Vagina (tissue), 2 donors: Measurements from ENCODE around the gene PLEKHA3. TPM values are rescaled to one million over a fixed set of nuclear protein-coding genes. Genes with fewer than 3 reads are reported as not detected.

ENCODE experiments used
- DNase-seq, 2 donors: peaks; one replicate each; pipeline ENCODE4 v3.0.0-alpha.2; 2017; ENCODE audit errors: extremely low spot score in 2 of 2
- H3K27ac ChIP-seq: fragments of 200-600 bp; sonication (generic); one replicate; pipeline ENCODE4 v1.5.1; 2019
- H3K27me3 ChIP-seq: fragments of 200-600 bp; sonication (generic); one replicate; pipeline ENCODE4 v1.5.1; 2019
- H3K36me3 ChIP-seq, 2 donors: fragments of 200-600 bp; sonication (generic); one replicate each; pipeline ENCODE4 v1.5.1; 2017 to 2019
- H3K4me1 ChIP-seq: fragments of 200-600 bp; sonication (generic); one replicate; pipeline ENCODE4 v1.5.1; 2019
- H3K4me3 ChIP-seq, 2 donors: fragments of 200-600 bp; sonication (generic); 1 replicate in 1 of 2; 2 replicates in 1 of 2; pipeline ENCODE4 v1.5.1; 2016 to 2019
- H3K9me3 ChIP-seq: fragments of 200-600 bp; sonication (generic); one replicate; pipeline ENCODE4 v1.5.1; 2019
- CTCF ChIP-seq, 3 experiments: fragments of 450-650 bp in 2 of 3; fragments of 200-600 bp in 1 of 3; sonication (generic) in 1 of 3; IDR thresholded peaks; one replicate each; pipeline ENCODE4 v1.5.1; 2017 to 2019; ENCODE audit warnings: antibody characterized with exemption in 3 of 3, mild to moderate bottlenecking in 2 of 3, moderate library complexity in 2 of 3
- POLR2A ChIP-seq, 2 donors: fragments of 450-650 bp; IDR thresholded peaks; one replicate each; pipeline ENCODE4 v1.6.1; 2017; ENCODE audit warnings: antibody characterized with exemption in 2 of 2, mild to moderate bottlenecking in 2 of 2, moderate library complexity in 2 of 2
- POLR2AphosphoS5 ChIP-seq, 2 donors: sonication (generic); formaldehyde crosslinking; IDR thresholded peaks; one replicate each; pipeline ENCODE4 v1.9.0; 2017; ENCODE audit warnings: antibody characterized with exemption in 2 of 2, mild to moderate bottlenecking in 2 of 2, low read depth in 1 of 2; ENCODE audit not compliant: insufficient read depth in 1 of 2
- intact Hi-C: fragments of 100-400 bp; cut with DNase I; formaldehyde crosslinking; loops from one replicate; pipeline ENCODE4 v1.15.1; 2023
- total RNA-seq: library from RNA; depleted of rRNA; stranded (reverse); fragments of >200 nt; gene quantifications from one replicate; pipeline ENCODE4 v1.2.3, GENCODE V29; 2016

PLEKHA3 gene
- total RNA-seq, 1 donor from 2014 or later = 5.9 TPM

- no peak overlapping the region for H3K4me3 ChIP-seq
- H3K9me3 ChIP-seq = no peaks in the 10 kb centered on the region
- H3K27ac ChIP-seq = no peak overlapping the region
- intact Hi-C loops = no loop called here
- no peaks in the 10 kb centered on the region for H3K27me3 ChIP-seq
- no peak for DNase-seq
- TF ChIP-seq POLR2A (IDR thresholded peaks at IDR 0.05) (no peak), POLR2AphosphoS5 (IDR thresholded peaks at IDR 0.05; ENCODE audit: insufficient read depth in 1 of 2, low read depth in 1 of 2) (no peak), CTCF (IDR thresholded peaks at IDR 0.05) (no peak)
- peaks cover 0 to 4% of the 10 kb centered on the region in 2 donors for H3K36me3 ChIP-seq
- H3K4me1 ChIP-seq = peaks cover 56% of the 10 kb centered on the region
Observed at GRCh38 chr2:178485356-178485755, 5.1 kb downstream of the PLEKHA3 start.

GRCh38 chr2:178491612-178492011 is 11.4 kb downstream of the PLEKHA3 start:
- H3K9me3 ChIP-seq = no peaks in the 10 kb centered on the region
- intact Hi-C loops = no loop called here

GRCh38 chr2:178496049-178496448 is 15.8 kb downstream of the PLEKHA3 start:
- no peaks in the 10 kb centered on the region for H3K9me3 ChIP-seq
- no peak overlapping the region for H3K27ac ChIP-seq
- no peaks in the 10 kb centered on the region for H3K27me3 ChIP-seq
- no peak for TF ChIP-seq CTCF (IDR thresholded peaks at IDR 0.05)
- no peak for TF ChIP-seq POLR2AphosphoS5 (IDR thresholded peaks at IDR 0.05; ENCODE audit: insufficient read depth in 1 of 2, low read depth in 1 of 2)
- no peak for TF ChIP-seq POLR2A (IDR thresholded peaks at IDR 0.05)
- intact Hi-C loops = no loop called here
- H3K4me1 ChIP-seq = no peaks in the 10 kb centered on the region
- peaks cover 0 to 76% of the 10 kb centered on the region in 2 donors for H3K36me3 ChIP-seq
- DNase-seq = no peak
- H3K4me3 ChIP-seq = no peak overlapping the region

More at GRCh38 chr2:178491612-178492011, 11.4 kb downstream of the PLEKHA3 start:
- DNase-seq = no peak
- peaks cover 0 to 50% of the 10 kb centered on the region in 2 donors for H3K36me3 ChIP-seq
- peaks cover 5% of the 10 kb centered on the region for H3K4me1 ChIP-seq
- TF ChIP-seq POLR2A (IDR thresholded peaks at IDR 0.05) (no peak), POLR2AphosphoS5 (IDR thresholded peaks at IDR 0.05; ENCODE audit: insufficient read depth in 1 of 2, low read depth in 1 of 2) (no peak), CTCF (IDR thresholded peaks at IDR 0.05) (no peak)
- H3K27me3 ChIP-seq = no peaks in the 10 kb centered on the region
- H3K27ac ChIP-seq = no peak overlapping the region
- no peak overlapping the region for H3K4me3 ChIP-seq

- DNase-seq = no peak
Observed at GRCh38 chr2:178498137-178498536, 17.9 kb downstream of the PLEKHA3 start.

More at GRCh38 chr2:178498137-178498536, 17.9 kb downstream of the PLEKHA3 start:
- no peaks in the 10 kb centered on the region for H3K27me3 ChIP-seq
- no peak overlapping the region for H3K27ac ChIP-seq
- no peaks in the 10 kb centered on the region for H3K4me1 ChIP-seq
- intact Hi-C loops = no loop called here
- H3K9me3 ChIP-seq = no peaks in the 10 kb centered on the region
- no peak for TF ChIP-seq POLR2A (IDR thresholded peaks at IDR 0.05)
- TF ChIP-seq CTCF (IDR thresholded peaks at IDR 0.05) = no peak
- TF ChIP-seq POLR2AphosphoS5 (IDR thresholded peaks at IDR 0.05; ENCODE audit: insufficient read depth in 1 of 2, low read depth in 1 of 2) = no peak
- H3K36me3 ChIP-seq = peaks cover 0 to 88% of the 10 kb centered on the region in 2 donors
- no peak overlapping the region for H3K4me3 ChIP-seq
